GM10248 (cell line): ENCODE results near the gene ADIPOR2.

Experiments
- CTCF ChIA-PET: fragments of 300-600 bp; sonication (Branson Sonifier 250); formaldehyde crosslinking; extraction: SDS; loops from one replicate; lab custom pipeline; 2021; ENCODE audit warnings: antibody characterized with exemption; lab: Yijun Ruan, JAX
- POLR2A ChIA-PET: fragments of 350-650 bp; sonication (Branson Sonifier 250); formaldehyde crosslinking; extraction: SDS; loops from one replicate; lab custom pipeline; 2020; ENCODE audit warnings: antibody characterized with exemption; lab: Yijun Ruan, JAX
- DNase-seq: peaks from one replicate; pipeline ENCODE4 v3.0.0; 2012; ENCODE audit errors: extremely low spot score
- CTCF ChIP-seq: IDR thresholded peaks from 2 replicates; pipeline ENCODE4 v1.5.1; 2012; ENCODE audit warnings: mild to moderate bottlenecking, low read depth; ENCODE audit errors: extremely low read depth, missing control alignments, control extremely low read depth

The ADIPOR2 gene

GRCh38 chr12:1795785-1796514, 105.1 kb downstream of the ADIPOR2 start:
- CTCF ChIA-PET, result interaction anchor here (0.8 to 16.4 kb wide), 17 partner anchors 9 to 240 kb away, joined by 3 to 627 read pairs (median 4); partner anchors contain the start of gene LRTM2
- peak; percentile 95 for DNase-seq
- TF ChIP-seq CTCF, result peak; percentile 96
- POLR2A ChIA-PET, result no interaction called here

- TF ChIP-seq CTCF, result no peak
- DNase-seq, result peak; percentile 50
- POLR2A ChIA-PET, result interaction anchor here (0.7 kb wide), 1 partner anchor 58 kb away, joined by 3 read pairs; no protein-coding TSS in a partner anchor
- CTCF ChIA-PET, result interaction anchor here (0.7 to 16.4 kb wide), 10 partner anchors 10 to 240 kb away, joined by 3 to 627 read pairs (median 4); no protein-coding TSS in a partner anchor
Measured at GRCh38 chr12:1796515-1797010, 105.7 kb downstream of the ADIPOR2 start.

GRCh38 chr12:1797011-1797901, 106.4 kb downstream of the ADIPOR2 start:
- TF ChIP-seq CTCF, result peak; percentile 8
- POLR2A ChIA-PET, result interaction anchor here (0.7 kb wide), 1 partner anchor 57 kb away, joined by 3 read pairs; no protein-coding TSS in a partner anchor
- CTCF ChIA-PET, result interaction anchor here (0.7 to 16.4 kb wide), 5 partner anchors 143 to 239 kb away, joined by 3 to 627 read pairs (median 45); no protein-coding TSS in a partner anchor
- peak; percentile 56 for DNase-seq

- CTCF ChIA-PET, result interaction anchor here (1.1 to 4.6 kb wide), 3 partner anchors 142 to 236 kb away, joined by 3 to 45 read pairs (median 6); no protein-coding TSS in a partner anchor
- POLR2A ChIA-PET, result no interaction called here
- TF ChIP-seq CTCF, result no peak
- no peak for DNase-seq
Measured at GRCh38 chr12:1797991-1798640, 107.2 kb downstream of the ADIPOR2 start.

- POLR2A ChIA-PET, result no interaction called here
- no peak for TF ChIP-seq CTCF
- CTCF ChIA-PET, result interaction anchor here (1.1 to 4.6 kb wide), 3 partner anchors 142 to 235 kb away, joined by 3 to 45 read pairs (median 6); no protein-coding TSS in a partner anchor
- no peak for DNase-seq
Measured at GRCh38 chr12:1798641-1799020, 107.8 kb downstream of the ADIPOR2 start.
